ENCODE results near the gene OTUB1.

OTUB1 gene

GRCh38 chr11:64039012-64039665, 52.9 kb downstream of the OTUB1 start:
- H3K4me3 ChIP-seq: no peak overlapping the region
- TF ChIP-seq, protein P1, sequence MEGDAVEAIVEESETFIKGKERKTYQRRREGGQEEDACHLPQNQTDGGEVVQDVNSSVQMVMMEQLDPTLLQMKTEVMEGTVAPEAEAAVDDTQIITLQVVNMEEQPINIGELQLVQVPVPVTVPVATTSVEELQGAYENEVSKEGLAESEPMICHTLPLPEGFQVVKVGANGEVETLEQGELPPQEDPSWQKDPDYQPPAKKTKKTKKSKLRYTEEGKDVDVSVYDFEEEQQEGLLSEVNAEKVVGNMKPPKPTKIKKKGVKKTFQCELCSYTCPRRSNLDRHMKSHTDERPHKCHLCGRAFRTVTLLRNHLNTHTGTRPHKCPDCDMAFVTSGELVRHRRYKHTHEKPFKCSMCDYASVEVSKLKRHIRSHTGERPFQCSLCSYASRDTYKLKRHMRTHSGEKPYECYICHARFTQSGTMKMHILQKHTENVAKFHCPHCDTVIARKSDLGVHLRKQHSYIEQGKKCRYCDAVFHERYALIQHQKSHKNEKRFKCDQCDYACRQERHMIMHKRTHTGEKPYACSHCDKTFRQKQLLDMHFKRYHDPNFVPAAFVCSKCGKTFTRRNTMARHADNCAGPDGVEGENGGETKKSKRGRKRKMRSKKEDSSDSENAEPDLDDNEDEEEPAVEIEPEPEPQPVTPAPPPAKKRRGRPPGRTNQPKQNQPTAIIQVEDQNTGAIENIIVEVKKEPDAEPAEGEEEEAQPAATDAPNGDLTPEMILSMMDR (IDR thresholded peaks at IDR 0.05): no peak
- no peak for DNase-seq (ENCODE audit: low spot score)
- H3K27ac ChIP-seq: no peak overlapping the region

DNA sequence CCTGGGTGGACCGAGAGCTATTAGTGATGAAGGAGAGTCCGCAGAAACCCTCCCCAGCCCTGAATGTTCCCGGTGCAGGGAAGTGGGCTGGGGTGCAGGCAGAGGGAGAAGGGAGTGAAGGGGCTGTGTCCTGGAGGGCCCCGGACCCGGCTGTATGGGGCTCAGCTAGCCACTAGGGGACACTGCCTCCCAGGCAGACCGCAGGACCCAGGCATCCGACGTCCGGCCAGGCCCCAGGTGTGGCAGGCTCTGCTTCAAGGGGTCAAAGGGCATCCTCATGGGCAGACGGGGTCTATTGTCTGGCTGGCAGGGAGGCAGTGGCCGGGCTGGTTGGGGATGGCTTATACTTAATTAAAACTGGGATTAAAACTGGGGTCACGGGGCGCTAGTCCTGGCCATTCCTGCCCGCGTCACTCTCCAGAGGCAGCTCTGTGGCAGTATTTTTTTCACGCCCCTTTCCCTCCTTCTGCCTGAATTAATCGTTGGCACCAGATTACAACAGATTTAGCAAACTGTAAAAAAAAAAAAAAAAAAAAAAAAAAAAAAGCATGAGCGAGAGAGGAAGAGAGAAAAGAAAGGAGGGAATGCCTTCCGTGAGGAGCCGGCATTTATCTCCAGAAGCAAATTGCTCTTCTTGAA, 54.6 kb downstream of the OTUB1 start:
- no peak for DNase-seq (ENCODE audit: low spot score)
- H3K27ac ChIP-seq: no peak overlapping the region
- TF ChIP-seq, protein P1 (IDR thresholded peaks at IDR 0.05): no peak
- H3K4me3 ChIP-seq: no peak overlapping the region

DNA sequence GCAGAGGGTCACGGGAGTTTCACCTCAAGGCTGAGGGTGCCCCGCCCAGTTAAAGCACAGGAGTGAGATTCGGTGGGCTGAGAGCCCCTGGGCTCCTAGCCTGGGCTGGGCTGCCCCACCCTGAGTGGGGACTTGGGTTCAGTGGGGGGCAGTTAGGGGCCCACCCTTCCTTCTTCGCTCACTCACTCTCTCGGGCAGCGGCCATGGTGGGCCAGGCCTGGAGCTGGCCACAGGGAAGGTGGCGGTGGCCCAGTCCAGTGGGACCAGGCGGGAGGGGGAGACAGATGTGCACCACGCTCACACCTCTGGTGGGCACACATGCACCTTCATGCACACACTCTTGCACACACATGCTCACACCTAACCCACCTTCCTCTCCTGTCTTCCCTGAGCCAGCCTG, 55.6 kb downstream of the OTUB1 start:
- no peak overlapping the region for H3K4me3 ChIP-seq
- no peak for DNase-seq (ENCODE audit: low spot score)
- TF ChIP-seq, protein P1 (IDR thresholded peaks at IDR 0.05): no peak
- no peak overlapping the region for H3K27ac ChIP-seq

DNA sequence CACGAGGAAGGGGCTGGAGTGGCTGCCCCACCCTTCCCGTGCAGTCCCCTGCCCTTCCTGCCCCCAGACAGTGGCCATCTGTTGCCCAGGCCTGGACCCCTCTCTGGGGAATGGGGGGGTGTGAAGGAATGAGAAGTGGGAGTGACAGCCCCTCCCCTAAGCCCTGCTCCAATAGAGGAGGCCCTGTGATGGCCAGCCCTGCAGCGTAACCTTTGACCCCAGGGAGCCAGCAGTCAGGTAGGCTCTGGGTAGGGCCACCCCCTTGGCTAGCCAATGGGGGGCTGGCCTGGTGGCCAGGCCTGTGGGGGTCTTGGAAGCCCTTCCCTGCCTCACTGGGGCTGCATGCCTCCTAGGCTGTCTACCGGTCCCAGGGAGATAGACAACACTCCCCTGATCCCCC, 56.1 kb downstream of the OTUB1 start:
- DNase-seq (ENCODE audit: low spot score): no peak
- Histone ChIP-seq H3K27ac (no peak overlapping the region), H3K4me3 (no peak overlapping the region)
- TF ChIP-seq, protein P1 (IDR thresholded peaks at IDR 0.05): no peak

- no peak for DNase-seq (ENCODE audit: low spot score)
- Histone ChIP-seq H3K27ac (no peak overlapping the region), H3K4me3 (no peak overlapping the region)
- TF ChIP-seq, protein P1 (IDR thresholded peaks at IDR 0.05): no peak
Observed at GRCh38 chr11:64043545-64043944, 57.3 kb downstream of the OTUB1 start.

DNA sequence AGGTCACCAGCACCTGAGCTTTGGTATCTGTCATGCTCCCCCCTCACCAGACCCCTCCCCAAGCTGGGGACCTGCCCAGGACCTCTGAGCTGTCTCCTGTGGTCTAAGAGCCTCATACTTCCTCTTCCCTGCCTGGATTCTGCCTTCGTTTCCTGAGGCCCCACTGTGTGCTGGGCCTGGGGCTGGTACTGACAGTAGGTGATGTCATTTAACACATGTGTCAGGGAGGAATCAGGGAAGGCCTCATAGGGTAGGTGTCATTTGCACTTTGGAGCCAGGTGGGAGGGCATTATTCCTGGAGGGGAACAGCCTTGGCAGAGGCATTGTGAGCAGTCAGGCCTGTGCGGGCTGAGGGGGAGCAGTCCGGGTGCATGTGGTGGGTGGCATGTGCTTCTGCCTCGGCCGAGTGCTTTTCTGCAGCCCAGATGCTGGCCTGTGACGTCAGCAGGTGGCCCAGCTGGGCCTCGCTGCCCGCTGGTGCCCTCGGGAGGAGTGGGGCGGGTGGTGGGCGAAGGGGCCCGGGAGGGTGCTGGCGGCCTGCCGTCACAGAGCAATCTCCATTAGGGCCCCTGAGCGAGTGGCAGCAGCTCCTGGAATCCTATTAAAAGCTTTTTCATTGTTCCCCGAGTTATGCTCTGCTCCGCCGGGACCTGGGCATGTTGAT, 58.6 kb downstream of the OTUB1 start:
- no peak overlapping the region for H3K27ac ChIP-seq
- H3K4me3 ChIP-seq: no peak overlapping the region
- TF ChIP-seq, protein P1 (IDR thresholded peaks at IDR 0.05): no peak
- DNase-seq (ENCODE audit: low spot score): no peak

Measured in coronary artery (tissue), 2 donors.